GM18909 (cell line): ENCODE measurements around the gene PHACTR1.

Experiments used
- ATAC-seq: cut with Tn5 transposase; IDR thresholded peaks from one replicate; pipeline ENCODE4 v1.9.1; 2021; ENCODE audit warnings: mild to moderate bottlenecking; ENCODE audit not compliant: unreplicated experiment, poor library complexity

The PHACTR1 gene

GRCh38 chr6:12798326-12798725 lies 81.8 kb downstream of the PHACTR1 start:
- ATAC-seq, result no peak

- no peak for ATAC-seq
Measured at GRCh38 chr6:12800120-12800519, 83.6 kb downstream of the PHACTR1 start.

GRCh38 chr6:12801141-12801540 lies 84.6 kb downstream of the PHACTR1 start:
- no peak for ATAC-seq

GRCh38 chr6:12802440-12802839 lies 85.9 kb downstream of the PHACTR1 start:
- ATAC-seq, result no peak

GRCh38 chr6:12803486-12803885 lies 86.9 kb downstream of the PHACTR1 start:
- no peak for ATAC-seq

GRCh38 chr6:12804952-12805645 lies 88.5 kb downstream of the PHACTR1 start:
- ATAC-seq, result no peak

GRCh38 chr6:12806136-12806535 lies 89.6 kb downstream of the PHACTR1 start:
- no peak for ATAC-seq

GRCh38 chr6:12806796-12807195 lies 90.2 kb downstream of the PHACTR1 start:
- no peak for ATAC-seq

- no peak for ATAC-seq
Measured at GRCh38 chr6:12811519-12811918, 95.0 kb downstream of the PHACTR1 start.

- ATAC-seq, result no peak
Measured at GRCh38 chr6:12813321-12813720, 96.8 kb downstream of the PHACTR1 start.

GRCh38 chr6:12814015-12814414 lies 97.4 kb downstream of the PHACTR1 start:
- no peak for ATAC-seq

GRCh38 chr6:12815089-12815488 lies 98.5 kb downstream of the PHACTR1 start:
- no peak for ATAC-seq

GRCh38 chr6:12815884-12816600 lies 99.5 kb downstream of the PHACTR1 start:
- no peak for ATAC-seq

GRCh38 chr6:12818324-12818723 lies 101.8 kb downstream of the PHACTR1 start:
- ATAC-seq, result no peak

- ATAC-seq, result no peak
Measured at GRCh38 chr6:12823847-12824246, 107.3 kb downstream of the PHACTR1 start.

- no peak for ATAC-seq
Measured at GRCh38 chr6:12826584-12826983, 110.0 kb downstream of the PHACTR1 start.

GRCh38 chr6:12827921-12828320 lies 111.4 kb downstream of the PHACTR1 start:
- no peak for ATAC-seq

- no peak for ATAC-seq
Measured at GRCh38 chr6:12832226-12832735, 115.7 kb downstream of the PHACTR1 start.

GRCh38 chr6:12836009-12836408 lies 119.4 kb downstream of the PHACTR1 start:
- ATAC-seq, result no peak

- ATAC-seq, result no peak
Measured at GRCh38 chr6:12841619-12842018, 125.1 kb downstream of the PHACTR1 start.

- ATAC-seq, result no peak
Measured at GRCh38 chr6:12842114-12842513, 125.5 kb downstream of the PHACTR1 start.

GRCh38 chr6:12842658-12843057 lies 126.1 kb downstream of the PHACTR1 start:
- ATAC-seq, result no peak
